HL-60 (cell line): Measurements from ENCODE around the gene FAM83B.
"Not testable (repeated sequence)": the region's sequence is repeated elsewhere in the genome, so short reads cannot be mapped to it uniquely, and the experiment has no call there.

Experiments used
- CTCF ChIP-seq: IDR thresholded peaks from one replicate; pipeline ENCODE4 v1.5.1; 2011; ENCODE audit warnings: low read length, control low read depth, inconsistent platforms; ENCODE audit not compliant: insufficient read depth
- POLR2AphosphoS5 ChIP-seq: IDR thresholded peaks from 2 replicates; pipeline ENCODE4 v1.6.1; 2012; ENCODE audit warnings: low read depth
- REST ChIP-seq: IDR thresholded peaks from 2 replicates; pipeline ENCODE4 v1.6.1; 2012; ENCODE audit warnings: low read depth; ENCODE audit not compliant: insufficient replicate concordance

- TF ChIP-seq CTCF, POLR2AphosphoS5, REST: not testable (repeated sequence)
Measured at GRCh38 chr6:54824225-54824624, 22.3 kb upstream of the FAM83B start.
